Karpas-422 (cell line): ENCODE results near the gene KIAA2012. TPM values are rescaled to one million over a fixed set of nuclear protein-coding genes. Genes with fewer than 3 reads are reported as not detected.

Source experiments
- DNase-seq: peaks from one replicate; pipeline ENCODE4 v3.0.0-alpha.2; 2015
- H2AFZ ChIP-seq: fragments of 200-600 bp; sonication (generic); 2 replicates; pipeline ENCODE4 v1.6.1; 2014; ENCODE audit warnings: antibody characterized with exemption, low read length, mixed read lengths
- H3K27ac ChIP-seq: fragments of 200-600 bp; sonication (generic); 2 replicates; pipeline ENCODE4 v1.5.1; 2014; ENCODE audit warnings: mild to moderate bottlenecking, low read length, moderate library complexity
- H3K27me3 ChIP-seq: fragments of 200-600 bp; sonication (generic); 2 replicates; pipeline ENCODE4 v1.6.1; 2014; ENCODE audit warnings: low read length, mixed read lengths
- H3K36me3 ChIP-seq: fragments of 200-600 bp; sonication (generic); 2 replicates; pipeline ENCODE4 v1.6.1; 2014; ENCODE audit warnings: low read length, mixed read lengths; ENCODE audit not compliant: insufficient read depth
- H3K4me1 ChIP-seq: fragments of 200-600 bp; sonication (generic); 2 replicates; pipeline ENCODE4 v1.6.1; 2014; ENCODE audit warnings: mild to moderate bottlenecking, low read length, mixed read lengths
- H3K4me2 ChIP-seq: fragments of 200-600 bp; sonication (generic); 2 replicates; pipeline ENCODE4 v1.6.1; 2014; ENCODE audit warnings: low read length, low read depth, mild to moderate bottlenecking; ENCODE audit not compliant: poor library complexity, severe bottlenecking
- H3K4me3 ChIP-seq: fragments of 200-600 bp; sonication (generic); 2 replicates; pipeline ENCODE4 v1.5.1; 2014; ENCODE audit warnings: mild to moderate bottlenecking, antibody characterized with exemption, low read length, mixed read lengths
- H3K79me2 ChIP-seq: fragments of 200-600 bp; sonication (generic); 2 replicates; pipeline ENCODE4 v1.6.1; 2014; ENCODE audit warnings: mild to moderate bottlenecking, low read length, mixed read lengths
- H3K9ac ChIP-seq: fragments of 200-600 bp; sonication (generic); 2 replicates; pipeline ENCODE4 v1.6.0; 2014; ENCODE audit warnings: low read length
- H3K9me2 ChIP-seq: fragments of 200-600 bp; sonication (generic), shearing (Covaris generic); replicated peaks from 2 replicates; pipeline ENCODE4 v1.6.0; 2014; ENCODE audit warnings: mild to moderate bottlenecking, low read length, moderate library complexity; ENCODE audit not compliant: insufficient read depth
- H3K9me3 ChIP-seq: fragments of 300-700, 200-600 bp; sonication (generic); 2 replicates; pipeline ENCODE4 v1.6.1; 2014; ENCODE audit warnings: low read length, mixed read lengths
- H4K20me1 ChIP-seq: fragments of 200-600 bp; sonication (generic); 2 replicates; pipeline ENCODE4 v1.6.1; 2014; ENCODE audit warnings: mild to moderate bottlenecking, antibody characterized with exemption, low read length, low read depth; ENCODE audit not compliant: insufficient read depth
- total RNA-seq: library from RNA; depleted of rRNA; stranded (reverse); fragments of >200 nt; shearing (Covaris generic); gene quantifications from 2 replicates; pipeline ENCODE4 v1.2.3, GENCODE V29; 2014; ENCODE audit warnings: low replicate concordance; rRNA removed

The KIAA2012 gene
- total RNA-seq = 0.29 and 0.89 TPM in 2 replicates

DNA sequence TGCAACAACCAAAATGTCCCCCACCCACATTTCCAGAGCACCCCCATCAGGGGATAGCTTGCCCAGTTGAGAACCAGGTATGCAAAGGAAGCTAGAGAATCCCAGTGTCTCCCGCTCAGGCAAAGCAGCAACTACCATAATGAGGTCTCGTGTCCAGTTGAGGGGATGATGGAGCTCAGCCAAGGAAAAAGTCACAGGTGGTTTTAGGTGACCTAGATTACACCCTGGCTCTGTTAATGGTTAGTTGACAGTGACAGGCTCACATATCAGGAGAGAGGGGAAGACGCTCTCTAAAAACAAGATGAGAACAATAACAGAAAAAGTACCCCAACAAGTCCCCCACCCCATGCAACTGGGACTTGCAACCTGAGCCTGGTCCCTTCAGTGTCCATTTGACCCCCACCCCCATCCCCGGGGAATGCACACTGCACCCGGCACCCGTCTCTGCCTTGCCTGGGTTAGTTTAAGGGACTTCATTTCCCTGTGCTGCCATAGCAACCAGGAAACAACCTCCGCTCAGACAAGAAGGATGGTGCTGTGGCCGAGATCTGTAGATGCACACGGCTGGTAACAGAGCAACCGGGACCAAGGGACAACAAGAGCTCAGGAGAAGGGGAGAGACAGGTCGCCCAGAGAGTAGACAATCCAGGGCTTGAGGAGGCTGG, at the start of gene KIAA2012:
TSS of gene KIAA2012 (plus strand) at position 519 of the 665 bp plus-strand sequence. CDS start 373 bp downstream, outside the sequence.
- Histone ChIP-seq H3K27me3 (no peaks in the 10 kb centered on the region), H3K9me2 (no peaks in the 10 kb centered on the region), H2AFZ (no peak within 1 kb of the TSS), H3K36me3 (no peaks in the 10 kb centered on the region), H3K9ac (peak within 1 kb of the TSS; percentile 18), H3K27ac (no peak within 1 kb of the TSS), H4K20me1 (no peaks in the 10 kb centered on the region), H3K4me2 (peak within 1 kb of the TSS; percentile 65), H3K4me1 (peaks cover 30% of the 10 kb centered on the region), H3K9me3 (no peaks in the 10 kb centered on the region), H3K79me2 (no peaks in the 10 kb centered on the region), H3K4me3 (peak within 1 kb of the TSS; percentile 36; the same call in 1 of the 2 replicates)
- DNase-seq = peak; percentile 89

DNA sequence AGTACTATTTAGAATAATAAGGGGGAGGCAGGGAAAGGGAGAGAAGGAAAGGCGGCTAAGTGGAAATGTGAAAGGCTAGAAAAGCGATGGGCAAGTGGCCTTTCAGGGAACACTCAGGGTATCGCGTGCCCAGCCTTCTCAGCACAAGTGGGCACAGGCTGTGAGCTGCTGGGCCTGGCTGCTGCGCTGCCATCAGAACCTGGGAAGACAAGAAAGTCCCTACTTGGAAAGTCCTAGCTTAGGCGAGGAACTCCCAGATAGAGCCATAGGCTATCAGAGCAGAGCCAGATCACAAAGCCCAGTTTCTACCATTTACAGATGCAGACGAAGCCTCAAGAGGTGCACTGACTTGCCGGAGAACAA, 49.2 kb upstream of the KIAA2012 start:
- no peak overlapping the region for H3K4me2 ChIP-seq
- no peak for DNase-seq
- H3K4me1 ChIP-seq = no peaks in the 10 kb centered on the region
- no peak overlapping the region for H3K4me3 ChIP-seq
- H3K9ac ChIP-seq = no peak overlapping the region
- H3K36me3 ChIP-seq = no peaks in the 10 kb centered on the region
- H3K27ac ChIP-seq = no peak overlapping the region
- H3K9me3 ChIP-seq = no peaks in the 10 kb centered on the region
- no peaks in the 10 kb centered on the region for H3K79me2 ChIP-seq
- no peaks in the 10 kb centered on the region for H3K27me3 ChIP-seq
- H4K20me1 ChIP-seq = no peaks in the 10 kb centered on the region
- H2AFZ ChIP-seq = no peak overlapping the region
- no peaks in the 10 kb centered on the region for H3K9me2 ChIP-seq

DNA sequence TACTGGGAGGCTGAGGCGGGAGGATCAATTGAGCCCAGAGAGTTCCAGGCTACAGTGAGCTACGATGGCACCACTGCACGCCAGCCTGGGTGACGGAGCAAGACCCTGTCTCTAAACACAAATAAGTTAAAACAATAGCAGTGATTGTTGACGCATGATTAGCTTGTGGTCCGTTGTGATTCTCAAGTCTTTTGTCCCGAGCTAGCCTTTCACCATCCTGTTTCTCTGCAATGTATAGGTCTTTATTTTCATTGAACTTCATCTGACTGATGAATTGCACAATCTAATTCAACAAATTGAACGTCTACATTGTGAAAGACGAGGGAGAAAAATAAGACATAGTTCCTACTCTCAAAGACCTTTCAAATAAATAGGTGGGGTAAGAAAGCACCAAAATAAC, 48.2 kb upstream of the KIAA2012 start:
- DNase-seq = no peak
- Histone ChIP-seq H3K36me3 (no peaks in the 10 kb centered on the region), H3K9me2 (no peaks in the 10 kb centered on the region), H3K9ac (no peak overlapping the region), H3K79me2 (no peaks in the 10 kb centered on the region), H4K20me1 (no peaks in the 10 kb centered on the region), H3K4me3 (no peak overlapping the region), H3K4me1 (no peaks in the 10 kb centered on the region), H3K27ac (no peak overlapping the region), H3K4me2 (no peak overlapping the region), H2AFZ (no peak overlapping the region), H3K9me3 (no peaks in the 10 kb centered on the region), H3K27me3 (no peaks in the 10 kb centered on the region)

DNA sequence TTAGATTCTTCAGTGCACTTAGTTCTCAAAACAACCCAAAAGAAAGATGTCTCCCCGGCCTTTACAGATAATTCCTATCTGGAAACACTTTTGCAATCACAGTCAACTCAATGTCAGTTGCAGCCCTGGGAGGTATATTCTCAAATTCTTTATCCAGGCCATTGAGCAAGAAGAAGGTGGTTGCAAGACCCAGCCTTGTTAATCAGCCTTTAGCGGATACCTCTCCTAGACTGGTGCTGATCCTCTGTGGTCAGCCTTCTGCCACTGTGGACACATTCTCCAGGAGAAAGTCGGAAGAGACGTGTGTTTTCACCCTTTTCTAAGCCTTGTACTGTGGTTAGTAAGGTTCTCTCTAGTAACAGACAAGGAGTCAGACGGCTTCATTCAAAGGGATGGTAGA, 47.2 kb upstream of the KIAA2012 start:
- H3K27ac ChIP-seq = no peak overlapping the region
- H4K20me1 ChIP-seq = no peaks in the 10 kb centered on the region
- H3K9ac ChIP-seq = no peak overlapping the region
- H3K9me2 ChIP-seq = no peaks in the 10 kb centered on the region
- no peaks in the 10 kb centered on the region for H3K9me3 ChIP-seq
- no peaks in the 10 kb centered on the region for H3K79me2 ChIP-seq
- H2AFZ ChIP-seq = no peak overlapping the region
- H3K4me2 ChIP-seq = no peak overlapping the region
- H3K4me3 ChIP-seq = no peak overlapping the region
- H3K36me3 ChIP-seq = no peaks in the 10 kb centered on the region
- H3K27me3 ChIP-seq = no peaks in the 10 kb centered on the region
- no peak for DNase-seq
- no peaks in the 10 kb centered on the region for H3K4me1 ChIP-seq

DNA sequence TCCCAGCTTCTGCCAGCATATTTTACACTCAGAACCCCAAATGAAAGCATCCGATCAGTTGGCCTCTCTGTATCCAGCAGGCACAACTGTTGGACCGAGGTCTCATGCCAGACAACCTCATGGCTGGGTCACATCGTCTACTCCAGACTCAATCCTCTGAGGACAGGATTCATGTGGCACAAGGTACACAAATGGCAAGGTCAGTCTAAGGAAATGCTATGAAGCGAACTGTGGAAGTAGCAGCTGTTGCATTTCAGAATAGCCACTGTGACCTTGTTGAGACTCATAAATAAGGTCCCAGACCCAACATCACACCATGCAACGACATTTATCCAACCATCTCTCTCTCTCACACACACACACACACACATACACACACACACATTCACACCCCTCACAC, 46.5 kb upstream of the KIAA2012 start:
- no peak overlapping the region for H3K9ac ChIP-seq
- H3K79me2 ChIP-seq = no peaks in the 10 kb centered on the region
- H3K36me3 ChIP-seq = no peaks in the 10 kb centered on the region
- no peak for DNase-seq
- H3K27me3 ChIP-seq = no peaks in the 10 kb centered on the region
- H3K27ac ChIP-seq = no peak overlapping the region
- H3K4me1 ChIP-seq = peaks cover 2% of the 10 kb centered on the region; the same call in 1 of the 2 replicates
- H3K4me3 ChIP-seq = no peak overlapping the region
- H3K4me2 ChIP-seq = no peak overlapping the region
- no peaks in the 10 kb centered on the region for H4K20me1 ChIP-seq
- H3K9me3 ChIP-seq = no peaks in the 10 kb centered on the region
- no peaks in the 10 kb centered on the region for H3K9me2 ChIP-seq
- no peak overlapping the region for H2AFZ ChIP-seq

DNA sequence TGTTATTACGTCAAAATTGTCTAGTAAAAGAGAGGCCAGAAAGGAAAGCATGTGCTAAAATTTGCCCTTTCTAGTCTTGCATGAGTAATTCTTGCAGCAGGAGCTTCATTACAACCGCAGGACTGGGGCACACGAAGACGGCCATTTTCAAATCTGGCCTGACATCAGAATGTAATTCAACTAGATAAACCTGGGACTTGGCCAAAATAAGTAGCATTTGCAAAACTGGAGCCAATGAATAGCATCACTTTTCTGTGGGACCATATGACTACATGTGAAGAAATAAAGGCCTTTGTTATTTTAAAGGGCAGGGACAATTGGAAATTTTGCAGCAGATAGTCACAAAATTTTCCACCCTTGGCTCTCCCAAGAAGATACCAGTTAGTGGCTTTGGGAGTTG, 42.4 kb upstream of the KIAA2012 start:
- Histone ChIP-seq H4K20me1 (no peaks in the 10 kb centered on the region; the same call in 1 of the 2 replicates), H3K9me2 (no peaks in the 10 kb centered on the region), H3K4me2 (no peak overlapping the region), H3K27ac (no peak overlapping the region), H3K79me2 (no peaks in the 10 kb centered on the region), H2AFZ (no peak overlapping the region), H3K9ac (no peak overlapping the region), H3K9me3 (no peaks in the 10 kb centered on the region), H3K4me3 (no peak overlapping the region), H3K4me1 (peaks cover 21% of the 10 kb centered on the region), H3K36me3 (no peaks in the 10 kb centered on the region), H3K27me3 (no peaks in the 10 kb centered on the region)
- no peak for DNase-seq

DNA sequence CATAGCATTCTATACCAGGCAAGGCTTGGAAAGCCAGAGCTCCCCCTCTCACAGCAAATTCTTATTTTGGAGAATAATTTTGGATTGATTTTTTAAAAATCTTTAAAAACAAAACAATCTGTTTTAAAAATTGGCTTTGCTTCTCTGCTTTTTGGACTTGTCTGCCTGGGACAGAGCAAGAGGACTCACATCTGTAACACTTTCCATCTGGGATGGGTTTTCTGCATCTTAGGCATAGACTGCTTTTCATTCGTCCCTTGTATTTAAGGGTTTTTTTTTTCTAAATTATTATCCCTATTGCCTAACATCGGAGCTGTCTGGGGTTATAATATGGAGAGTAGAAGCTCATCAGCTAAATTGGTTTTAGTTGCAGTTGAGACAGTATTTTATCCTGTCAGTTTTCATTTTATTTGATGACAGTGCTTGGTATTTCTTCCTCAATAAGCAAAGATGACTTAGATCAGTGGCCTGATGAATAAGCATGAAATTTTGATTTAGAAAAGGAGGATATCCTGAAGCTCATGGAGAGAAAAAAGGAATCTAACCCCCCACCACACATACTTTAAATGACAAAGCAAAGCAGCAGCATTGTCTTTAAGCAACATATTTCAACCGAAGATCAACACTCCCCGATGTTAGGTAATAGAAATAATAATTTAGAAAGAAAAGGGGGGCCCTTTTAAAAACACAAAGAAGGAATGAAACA, 41.7 kb upstream of the KIAA2012 start:
- Histone ChIP-seq H3K9ac (no peak overlapping the region; the same call in 1 of the 2 replicates), H3K9me3 (no peaks in the 10 kb centered on the region), H3K9me2 (no peaks in the 10 kb centered on the region), H3K27me3 (no peaks in the 10 kb centered on the region), H3K4me2 (peak overlapping the region; percentile 78), H4K20me1 (no peaks in the 10 kb centered on the region; the same call in 1 of the 2 replicates), H3K36me3 (no peaks in the 10 kb centered on the region), H3K4me3 (no peak overlapping the region), H2AFZ (no peak overlapping the region), H3K79me2 (no peaks in the 10 kb centered on the region), H3K27ac (no peak overlapping the region), H3K4me1 (peaks cover 21% of the 10 kb centered on the region)
- no peak for DNase-seq

DNA sequence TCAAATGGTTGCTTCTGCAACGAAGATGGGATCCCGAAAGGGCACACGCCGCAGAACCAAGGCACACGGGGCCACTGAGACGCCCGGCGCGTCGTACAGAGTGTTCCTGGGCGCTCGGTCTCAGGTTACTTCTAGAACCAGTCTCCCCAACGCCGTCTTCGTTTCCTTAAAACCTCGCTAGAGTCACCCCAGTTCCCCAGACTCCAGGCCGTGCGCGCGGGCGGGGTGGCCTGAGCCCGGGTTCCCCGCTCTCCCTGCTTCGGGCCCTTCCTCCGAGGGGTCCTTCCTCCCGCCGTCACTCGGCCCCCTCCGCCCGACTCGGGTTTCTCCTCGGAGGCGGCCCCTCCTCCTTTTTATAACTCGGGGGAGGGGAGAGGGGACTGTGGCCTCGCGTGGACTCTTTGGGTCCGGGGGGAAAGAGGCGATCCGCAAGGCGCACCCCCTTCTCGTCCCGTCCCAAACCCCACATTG, 40.2 kb upstream of the KIAA2012 start:
- no peaks in the 10 kb centered on the region for H3K9me3 ChIP-seq
- peak; percentile 93 for DNase-seq
- no peaks in the 10 kb centered on the region for H3K36me3 ChIP-seq
- H3K4me2 ChIP-seq = peak overlapping the region; percentile 78
- no peaks in the 10 kb centered on the region for H3K27me3 ChIP-seq
- no peaks in the 10 kb centered on the region for H3K9me2 ChIP-seq
- H3K4me1 ChIP-seq = peaks cover 28% of the 10 kb centered on the region
- no peaks in the 10 kb centered on the region; the same call in 1 of the 2 replicates for H4K20me1 ChIP-seq
- peak overlapping the region; percentile 64 for H3K27ac ChIP-seq
- H3K9ac ChIP-seq = peak overlapping the region; percentile 77
- H3K79me2 ChIP-seq = no peaks in the 10 kb centered on the region
- peak overlapping the region; percentile 78 for H2AFZ ChIP-seq
- H3K4me3 ChIP-seq = peak overlapping the region; percentile 68
